Measurements from ENCODE around the gene CNOT10.
"Not testable (repeated sequence)": the region's sequence is repeated elsewhere in the genome, so short reads cannot be mapped to it uniquely, and the experiment has no call there.

The CNOT10 gene

GRCh38 chr3:32686713-32687112, 1.7 kb downstream of the CNOT10 start:
- no peak for DNase-seq (ENCODE audit: low read depth in 2 of 2)

- no peak for DNase-seq (ENCODE audit: low read depth in 2 of 2)
These were observed 6.9 kb downstream of the CNOT10 start for GRCh38 chr3:32691847-32692246.

- no peak for DNase-seq (ENCODE audit: low read depth in 2 of 2)
These were observed 11.5 kb downstream of the CNOT10 start for GRCh38 chr3:32696523-32696922.

- DNase-seq (ENCODE audit: low read depth in 2 of 2), result no peak
These were observed 13.5 kb downstream of the CNOT10 start for GRCh38 chr3:32698506-32698905.

DNA sequence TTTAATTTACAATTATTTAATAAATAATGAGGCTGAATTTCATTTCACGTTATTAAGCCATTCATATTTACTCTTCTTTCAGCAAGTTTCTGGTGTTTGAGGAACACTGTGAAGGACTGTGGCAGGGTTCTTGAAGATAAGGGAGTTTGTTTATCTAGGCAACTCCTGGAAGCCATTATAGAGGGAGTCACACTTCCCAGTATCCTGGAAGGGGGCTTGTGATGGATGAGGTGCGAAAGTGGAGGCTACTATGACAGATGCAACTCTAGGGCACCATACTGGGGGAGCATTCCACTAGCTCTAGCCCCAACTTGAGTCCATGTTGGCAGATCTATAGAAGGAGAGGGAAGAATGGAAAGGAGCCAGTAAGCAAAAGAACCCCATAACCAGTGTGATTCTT, 14.4 kb downstream of the CNOT10 start:
- DNase-seq (ENCODE audit: low read depth in 2 of 2), result no peak

- no peak for DNase-seq (ENCODE audit: low read depth in 2 of 2)
These were observed 15.3 kb downstream of the CNOT10 start for GRCh38 chr3:32700244-32700643.

GRCh38 chr3:32703491-32703972, 18.5 kb downstream of the CNOT10 start:
- peak in 1 of 2 experiments; percentile 6 for DNase-seq (ENCODE audit: low read depth in 2 of 2)

GRCh38 chr3:32705232-32705631, 20.2 kb downstream of the CNOT10 start:
- no peak for DNase-seq (ENCODE audit: low read depth in 2 of 2)

DNA sequence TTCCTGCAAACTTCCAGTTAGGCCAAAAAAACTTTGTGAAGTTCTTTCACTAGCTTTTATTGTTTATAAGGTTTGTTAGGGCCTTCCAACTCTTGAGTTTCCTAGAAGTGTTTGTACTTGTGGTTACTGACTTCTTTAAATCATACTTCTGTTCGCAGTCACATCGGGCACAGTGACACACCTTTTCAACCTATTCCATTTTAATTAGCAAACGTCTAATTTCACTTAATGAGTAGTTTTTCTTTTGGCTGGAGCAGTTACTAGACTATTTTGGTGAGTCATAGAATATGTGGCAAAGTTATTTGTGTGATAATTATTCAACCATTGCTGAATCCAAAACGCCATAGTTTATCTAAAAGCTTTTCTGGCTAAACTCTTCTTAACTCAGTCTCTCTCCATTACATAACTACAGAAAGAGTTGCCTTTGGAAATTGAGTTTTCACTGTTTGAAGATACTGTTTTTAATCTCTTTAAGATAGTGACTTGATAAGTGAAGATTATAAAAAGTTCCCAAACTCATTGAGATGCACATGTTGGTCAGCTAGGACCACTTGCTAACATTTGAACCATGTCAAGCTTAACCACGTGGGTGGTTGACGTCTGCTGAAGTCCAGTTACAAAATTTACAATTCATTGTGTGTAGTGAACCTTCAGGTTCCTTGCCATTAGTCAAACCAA, 21.5 kb downstream of the CNOT10 start:
- DNase-seq (ENCODE audit: low read depth in 2 of 2), result no peak

DNA sequence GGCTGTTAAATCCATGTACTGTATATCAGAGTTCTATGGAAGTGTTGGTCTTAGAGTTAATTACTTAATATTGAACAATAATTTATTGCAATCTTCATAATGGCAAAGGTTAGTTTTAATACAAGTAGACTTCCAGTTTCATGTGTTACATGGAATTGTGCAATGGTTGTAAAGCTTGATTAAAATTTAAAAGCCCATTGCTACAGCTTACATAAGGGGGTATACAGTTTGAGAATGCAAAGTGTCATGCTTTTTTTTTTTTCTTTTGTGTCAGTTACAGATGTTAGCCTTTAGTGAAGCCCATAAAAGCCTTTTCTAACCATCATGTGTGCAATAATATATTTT, 22.0 kb downstream of the CNOT10 start:
- DNase-seq (ENCODE audit: low read depth in 2 of 2), result no peak

- no peak for DNase-seq (ENCODE audit: low read depth in 2 of 2)
These were observed 23.8 kb downstream of the CNOT10 start for GRCh38 chr3:32708672-32709283.

- no peak for DNase-seq (ENCODE audit: low read depth in 2 of 2)
These were observed 24.4 kb downstream of the CNOT10 start for GRCh38 chr3:32709346-32709745.

DNA sequence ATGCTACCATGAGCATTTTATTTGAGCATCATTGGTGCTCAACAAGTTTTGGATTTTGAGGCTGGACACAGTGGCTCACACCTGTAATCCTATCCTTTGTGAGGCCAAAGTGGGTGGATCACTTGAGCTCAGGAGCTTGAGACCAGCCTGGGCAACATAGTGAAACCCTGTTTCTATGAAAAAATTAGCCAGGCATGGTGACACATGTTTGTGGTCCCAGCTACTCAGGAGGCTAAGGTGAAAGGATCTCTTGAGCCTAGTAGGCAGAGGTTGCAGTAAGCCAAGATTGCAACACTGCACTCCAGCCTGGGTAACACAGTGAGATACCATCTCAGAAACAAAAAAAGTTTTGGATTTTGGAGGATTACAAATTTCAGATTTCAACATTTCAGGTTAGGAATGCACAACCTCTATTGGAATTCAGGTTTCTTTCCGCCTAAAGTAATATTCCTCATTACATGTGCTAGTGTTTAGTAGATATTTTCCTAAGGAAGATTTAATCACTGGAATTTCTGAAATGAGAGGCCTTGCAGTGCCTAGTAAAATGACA, 27.6 kb downstream of the CNOT10 start:
- no peak for DNase-seq (ENCODE audit: low read depth in 2 of 2)

GRCh38 chr3:32713181-32713580, 28.2 kb downstream of the CNOT10 start:
- no peak for DNase-seq (ENCODE audit: low read depth in 2 of 2)

DNA sequence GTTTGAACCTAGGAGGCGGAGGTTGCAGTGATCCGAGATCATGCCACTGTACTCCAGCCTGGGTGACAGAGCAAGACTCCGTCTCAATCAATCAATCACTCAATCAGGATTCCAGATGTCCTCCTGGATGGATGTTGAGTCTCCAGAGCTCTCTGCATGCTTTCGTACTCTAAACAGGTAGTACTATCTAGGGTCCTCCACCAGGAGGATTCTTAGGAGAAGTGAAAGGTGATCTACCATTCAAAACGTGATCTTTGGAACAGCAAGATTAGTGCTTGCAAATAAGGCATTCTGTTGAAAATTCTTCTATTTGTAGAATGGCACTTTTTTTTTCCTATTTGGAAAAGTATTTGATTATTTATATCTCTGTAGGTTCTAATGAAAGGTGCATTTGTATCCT, 34.3 kb downstream of the CNOT10 start:
- no peak for DNase-seq (ENCODE audit: low read depth in 2 of 2)

DNA sequence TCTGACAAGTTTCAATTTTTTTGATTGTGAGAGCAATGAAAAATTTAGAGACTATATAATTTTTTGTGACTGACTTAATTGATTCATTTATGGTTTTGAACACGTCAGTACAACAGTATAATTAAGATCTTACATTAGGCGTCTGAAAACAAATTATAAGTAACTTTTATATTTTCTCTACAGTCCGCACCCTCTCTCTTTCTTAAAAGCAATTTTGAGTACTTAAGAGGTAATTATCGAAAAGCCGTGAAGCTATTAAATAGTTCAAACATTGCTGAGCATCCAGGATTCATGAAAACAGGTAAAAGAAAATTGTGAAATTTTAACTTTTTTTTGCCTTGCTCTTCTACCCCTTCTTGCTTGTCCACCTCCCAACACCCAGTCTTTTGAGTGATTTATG, 34.9 kb downstream of the CNOT10 start:
- no peak for DNase-seq (ENCODE audit: low read depth in 2 of 2)

GRCh38 chr3:32725721-32726120, 40.7 kb downstream of the CNOT10 start:
- no peak for DNase-seq (ENCODE audit: low read depth in 2 of 2)

- DNase-seq (ENCODE audit: low read depth in 2 of 2), result peak in 1 of 2 experiments; percentile 8
These were observed 48.7 kb downstream of the CNOT10 start for GRCh38 chr3:32733631-32734229.

GRCh38 chr3:32734756-32735155, 49.8 kb downstream of the CNOT10 start:
- no peak for DNase-seq (ENCODE audit: low read depth in 2 of 2)

GRCh38 chr3:32743470-32743869, 58.5 kb downstream of the CNOT10 start:
- not testable (repeated sequence) for DNase-seq (ENCODE audit: low read depth in 2 of 2)

DNA sequence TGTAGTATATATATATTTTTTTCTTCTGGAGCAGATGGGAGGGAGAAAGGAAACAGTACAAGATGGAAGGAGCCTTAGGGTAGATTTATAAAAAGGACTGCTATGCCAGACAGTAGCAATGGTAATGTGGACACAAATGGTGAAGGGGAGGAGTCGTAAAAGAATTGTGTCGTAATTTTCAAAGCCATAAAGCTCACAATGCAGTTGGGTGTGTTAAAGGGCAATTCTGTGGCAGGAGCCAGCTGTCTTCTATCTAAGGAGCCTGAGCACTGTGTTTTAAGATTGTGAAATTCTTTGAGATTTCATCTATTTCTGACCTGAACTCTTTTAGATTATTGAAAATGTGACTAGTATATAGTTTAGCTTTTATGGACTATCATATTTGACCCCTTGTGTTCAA, 58.9 kb downstream of the CNOT10 start:
- no peak for DNase-seq (ENCODE audit: low read depth in 2 of 2)

DNA sequence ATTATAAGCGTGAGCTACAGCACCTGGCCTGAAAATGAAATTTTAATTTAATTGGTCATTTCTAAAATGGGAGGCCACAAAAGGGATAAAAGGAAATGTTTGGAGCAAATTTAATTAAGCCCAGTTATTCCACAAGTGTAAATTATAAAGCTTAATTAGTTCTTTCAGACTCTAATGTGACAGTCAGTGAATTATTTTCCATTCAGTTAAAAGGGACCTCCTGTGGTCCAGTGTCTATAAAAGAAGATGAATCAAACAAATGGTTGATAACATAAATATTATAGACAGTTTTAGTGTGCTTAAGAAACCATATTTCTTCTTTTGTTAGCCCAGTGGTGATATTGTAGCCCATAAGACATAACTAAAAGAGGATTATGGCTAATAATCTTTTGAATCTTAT, 66.4 kb downstream of the CNOT10 start:
- DNase-seq (ENCODE audit: low read depth in 2 of 2), result no peak

- DNase-seq (ENCODE audit: low read depth in 2 of 2), result no peak
These were observed 70.8 kb downstream of the CNOT10 start for GRCh38 chr3:32755761-32756160.
